Esophagus muscularis mucosa (tissue), 4 donors: ENCODE measurements around the gene PITX1. TPM values are rescaled to one million over a fixed set of nuclear protein-coding genes. Genes with fewer than 3 reads are reported as not detected.

Source experiments
- DNase-seq: peaks from one replicate; pipeline ENCODE4 v3.0.0-alpha.2; 2017; ENCODE audit errors: extremely low spot score
- H3K27ac ChIP-seq, 4 donors: fragments of 200-600 bp; sonication (generic); replicated peaks in 1 of 4; 1 replicate in 3 of 4; 2 replicates in 1 of 4; pipeline ENCODE4 v1.5.1; 2016 to 2019; ENCODE audit warnings: mild to moderate bottlenecking in 1 of 4
- H3K27me3 ChIP-seq, 4 donors: fragments of 200-600 bp; sonication (generic); one replicate each; pipeline versions ENCODE4 v1.5.1 to v1.6.0; 2016 to 2019
- H3K36me3 ChIP-seq, 4 donors: fragments of 200-600 bp; sonication (generic); one replicate each; pipeline ENCODE4 v1.5.1; 2016 to 2019
- H3K4me1 ChIP-seq, 4 donors: fragments of 200-600 bp; sonication (generic); one replicate each; pipeline ENCODE4 v1.5.1; 2016 to 2019
- H3K4me3 ChIP-seq, 4 donors: fragments of 200-600 bp; sonication (generic); 1 replicate in 2 of 4; 2 replicates in 2 of 4; pipeline ENCODE4 v1.5.1; 2016 to 2019; ENCODE audit warnings: mild to moderate bottlenecking in 4 of 4, moderate library complexity in 1 of 4
- H3K9me3 ChIP-seq, 4 donors: fragments of 200-600 bp; sonication (generic); 1 replicate in 3 of 4; 2 replicates in 1 of 4; pipeline ENCODE4 v1.5.1; 2016 to 2019
- CTCF ChIP-seq, 3 experiments: fragments of 200-600 bp in 2 of 3; fragments of 450-650 bp in 1 of 3; sonication (generic) in 2 of 3; IDR thresholded peaks; one replicate each; pipeline ENCODE4 v1.5.1; 2017 to 2019; ENCODE audit warnings: antibody characterized with exemption in 3 of 3, mild to moderate bottlenecking in 2 of 3, moderate library complexity in 1 of 3
- EP300 ChIP-seq: sonication (generic); formaldehyde crosslinking; IDR thresholded peaks from one replicate; pipeline ENCODE4 v1.6.1; 2017; ENCODE audit warnings: antibody characterized with exemption
- POLR2A ChIP-seq: fragments of 450-650 bp; IDR thresholded peaks from one replicate; pipeline ENCODE4 v1.6.1; 2017; ENCODE audit warnings: antibody characterized with exemption, moderate library complexity, mild to moderate bottlenecking, low read depth
- POLR2AphosphoS5 ChIP-seq, 2 donors: sonication (generic); formaldehyde crosslinking; IDR thresholded peaks; one replicate each; pipeline ENCODE4 v1.6.1; 2017; ENCODE audit warnings: antibody characterized with exemption in 2 of 2
- WGBS: methylation state at CpG from one replicate; pipeline ENCODE4 v1.1.5; 2018; 5-methylcytosine and 5-hydroxymethylcytosine counted together
- intact Hi-C: fragments of 100-400 bp; cut with DNase I; formaldehyde crosslinking; loops from one replicate; pipeline ENCODE4 v1.15.1; 2023
- total RNA-seq, 4 donors: library from RNA; depleted of rRNA; stranded (reverse); fragments of >200 nt; gene quantifications; one replicate each; pipeline versions ENCODE4 v1.1.0 to v1.2.1, GENCODE V29; 2016

The PITX1 gene
- total RNA-seq, 4 donors from 2014 or later, result 3.7 to 8.7 (median 6.2) TPM

GRCh38 chr5:135024956-135025729 lies 8.9 kb downstream of the PITX1 start:
- no peak overlapping the region for H3K4me3 ChIP-seq
- H3K36me3 ChIP-seq, result no peaks in the 10 kb centered on the region
- H3K27me3 ChIP-seq, result peaks cover 0 to 47% (median 25%) of the 10 kb centered on the region in 4 donors
- DNase-seq, result no peak
- intact Hi-C loops, result no loop called here
- TF ChIP-seq POLR2AphosphoS5 (IDR thresholded peaks at IDR 0.05), result no peak
- no peak for TF ChIP-seq EP300
- TF ChIP-seq CTCF (IDR thresholded peaks at IDR 0.05), result no peak
- no peak for TF ChIP-seq POLR2A
- H3K4me1 ChIP-seq, result peaks cover 5 to 27% (median 21%) of the 10 kb centered on the region in 4 donors
- 89% methylated on average over 11 of the region's 11 CpGs for WGBS
- H3K27ac ChIP-seq, result no peak overlapping the region
- no peaks in the 10 kb centered on the region for H3K9me3 ChIP-seq

GRCh38 chr5:135020111-135020895 lies 13.7 kb downstream of the PITX1 start:
- peaks cover 0 to 1% (median 0%) of the 10 kb centered on the region in 4 donors for H3K4me1 ChIP-seq
- intact Hi-C loops, result no loop called here
- no peak overlapping the region for H3K27ac ChIP-seq
- 78% methylated on average over 16 of the region's 16 CpGs for WGBS
- no peaks in the 10 kb centered on the region for H3K36me3 ChIP-seq
- H3K9me3 ChIP-seq, result no peaks in the 10 kb centered on the region
- H3K27me3 ChIP-seq, result no peaks in the 10 kb centered on the region
- TF ChIP-seq CTCF (IDR thresholded peaks at IDR 0.05) (no peak), EP300 (no peak), POLR2AphosphoS5 (IDR thresholded peaks at IDR 0.05) (no peak), POLR2A (no peak)
- no peak for DNase-seq
- no peak overlapping the region for H3K4me3 ChIP-seq

GRCh38 chr5:135019314-135019713 lies 14.7 kb downstream of the PITX1 start:
- intact Hi-C loops, result loop anchor here (10.0 kb wide), 1 partner anchor 175 kb away; no protein-coding TSS in a partner anchor
- TF ChIP-seq EP300 (no peak), CTCF (IDR thresholded peaks at IDR 0.05) (no peak), POLR2AphosphoS5 (IDR thresholded peaks at IDR 0.05) (no peak), POLR2A (no peak)
- H3K27me3 ChIP-seq, result no peaks in the 10 kb centered on the region
- whole genome bisulfite sequencing, result 93% methylated on average over 5 of the region's 5 CpGs
- no peak for DNase-seq
- no peak overlapping the region for H3K4me3 ChIP-seq
- no peaks in the 10 kb centered on the region for H3K36me3 ChIP-seq
- peaks cover 5 to 11% (median 8%) of the 10 kb centered on the region in 4 donors for H3K4me1 ChIP-seq
- no peak overlapping the region for H3K27ac ChIP-seq
- H3K9me3 ChIP-seq, result no peaks in the 10 kb centered on the region

- Histone ChIP-seq H3K4me1 (peaks cover 14 to 20% (median 16%) of the 10 kb centered on the region in 4 donors), H3K27ac (no peak overlapping the region), H3K27me3 (no peaks in the 10 kb centered on the region), H3K9me3 (no peaks in the 10 kb centered on the region), H3K4me3 (no peak overlapping the region), H3K36me3 (no peaks in the 10 kb centered on the region)
- no peak for DNase-seq
- TF ChIP-seq POLR2A, result no peak
- TF ChIP-seq POLR2AphosphoS5 (IDR thresholded peaks at IDR 0.05), result no peak
- no peak for TF ChIP-seq CTCF (IDR thresholded peaks at IDR 0.05)
- TF ChIP-seq EP300, result no peak
- intact Hi-C loops, result loop anchor here (10.0 kb wide), 1 partner anchor 176 kb away; no protein-coding TSS in a partner anchor
- WGBS, result 92% methylated on average over 4 of the region's 4 CpGs
Observed at GRCh38 chr5:135018457-135018856, 15.6 kb downstream of the PITX1 start.
